Smooth muscle cell (in vitro differentiated cells): ENCODE results near the gene RCBTB1. TPM values are rescaled to one million over a fixed set of nuclear protein-coding genes. Genes with fewer than 3 reads are reported as not detected.
A peak's percentile ranks its signal among the peaks of the same experiment; 100 is the strongest.

Experiments
- DNase-seq: peaks from one replicate; lab custom pipeline; 2025; ENCODE audit not compliant: unreplicated experiment; lab: John Stamatoyannopoulos, UW
- H2AFZ ChIP-seq: fragments of 200-600 bp; sonication (generic); 2 replicates; pipeline ENCODE4 v1.6.0; 2016; ENCODE audit warnings: antibody characterized with exemption, low read depth, mild to moderate bottlenecking
- H3F3A ChIP-seq: fragments of 200-600 bp; sonication (generic); 2 replicates; pipeline ENCODE4 v1.6.0; 2017; ENCODE audit warnings: antibody characterized with exemption, low read depth
- H3K27ac ChIP-seq: fragments of 200-600 bp; sonication (generic); 2 replicates; pipeline ENCODE4 v1.5.1; 2016; ENCODE audit warnings: low read depth, mild to moderate bottlenecking
- H3K27me3 ChIP-seq: fragments of 200-600 bp; sonication (generic); 2 replicates; pipeline ENCODE4 v1.6.1; 2016; ENCODE audit warnings: low read depth, mild to moderate bottlenecking
- H3K36me3 ChIP-seq: fragments of 200-600 bp; sonication (generic); 2 replicates; pipeline ENCODE4 v1.5.1; 2016; ENCODE audit warnings: low read depth
- H3K4me1 ChIP-seq: fragments of 200-600 bp; sonication (generic); 2 replicates; pipeline ENCODE4 v1.5.1; 2016; ENCODE audit warnings: low read depth
- H3K4me2 ChIP-seq: fragments of 200-600 bp; sonication (generic); 2 replicates; pipeline ENCODE4 v1.6.0; 2016; ENCODE audit warnings: mild to moderate bottlenecking
- H3K4me3 ChIP-seq: fragments of 200-600 bp; sonication (generic); 2 replicates; pipeline ENCODE4 v1.5.1; 2016; ENCODE audit warnings: mild to moderate bottlenecking
- H3K79me2 ChIP-seq: fragments of 200-600 bp; sonication (generic); 2 replicates; pipeline ENCODE4 v1.6.0; 2016; ENCODE audit warnings: low read depth, mild to moderate bottlenecking
- H3K9ac ChIP-seq: fragments of 200-600 bp; sonication (generic); 2 replicates; pipeline ENCODE4 v1.6.0; 2016; ENCODE audit warnings: low read depth
- H3K9me3 ChIP-seq: fragments of 200-600 bp; sonication (generic); replicated peaks from 2 replicates; pipeline ENCODE4 v1.5.1; 2016; ENCODE audit warnings: low read depth
- H4K20me1 ChIP-seq: fragments of 200-600 bp; sonication (generic); 2 replicates; pipeline ENCODE4 v1.6.0; 2016; ENCODE audit warnings: low read depth
- WGBS: methylation state at CpG from one replicate; pipeline ENCODE4 v1.1.7; 2016; ENCODE audit warnings: low lambda C conversion rate; 5-methylcytosine and 5-hydroxymethylcytosine counted together
- polyA plus RNA-seq: library from polyadenylated mRNA; unstranded; fragments of >200 nt; fragmentation: Nextera tagmentation; extraction: Ambion mirVana; gene quantifications from 2 replicates; pipeline ENCODE4 v1.2.1, GENCODE V29; 2016
- total RNA-seq: library from RNA; depleted of rRNA; stranded (reverse); fragments of >200 nt; gene quantifications from 2 replicates; pipeline ENCODE4 v1.2.3, GENCODE V29; 2014
- TF ChIP-seq, protein P1 (sequence below): fragments of 200-600 bp; sonication (generic); IDR thresholded peaks from 2 replicates; pipeline ENCODE4 v1.5.1; 2017; ENCODE audit warnings: borderline replicate concordance, mild to moderate bottlenecking, antibody characterized with exemption; ENCODE audit not compliant: insufficient read depth, poor library complexity, severe bottlenecking

The RCBTB1 gene
- 26.8 and 28.5 TPM in 2 replicates for total RNA-seq
- polyA plus RNA-seq: 10.7 and 12.4 TPM in 2 replicates

DNA sequence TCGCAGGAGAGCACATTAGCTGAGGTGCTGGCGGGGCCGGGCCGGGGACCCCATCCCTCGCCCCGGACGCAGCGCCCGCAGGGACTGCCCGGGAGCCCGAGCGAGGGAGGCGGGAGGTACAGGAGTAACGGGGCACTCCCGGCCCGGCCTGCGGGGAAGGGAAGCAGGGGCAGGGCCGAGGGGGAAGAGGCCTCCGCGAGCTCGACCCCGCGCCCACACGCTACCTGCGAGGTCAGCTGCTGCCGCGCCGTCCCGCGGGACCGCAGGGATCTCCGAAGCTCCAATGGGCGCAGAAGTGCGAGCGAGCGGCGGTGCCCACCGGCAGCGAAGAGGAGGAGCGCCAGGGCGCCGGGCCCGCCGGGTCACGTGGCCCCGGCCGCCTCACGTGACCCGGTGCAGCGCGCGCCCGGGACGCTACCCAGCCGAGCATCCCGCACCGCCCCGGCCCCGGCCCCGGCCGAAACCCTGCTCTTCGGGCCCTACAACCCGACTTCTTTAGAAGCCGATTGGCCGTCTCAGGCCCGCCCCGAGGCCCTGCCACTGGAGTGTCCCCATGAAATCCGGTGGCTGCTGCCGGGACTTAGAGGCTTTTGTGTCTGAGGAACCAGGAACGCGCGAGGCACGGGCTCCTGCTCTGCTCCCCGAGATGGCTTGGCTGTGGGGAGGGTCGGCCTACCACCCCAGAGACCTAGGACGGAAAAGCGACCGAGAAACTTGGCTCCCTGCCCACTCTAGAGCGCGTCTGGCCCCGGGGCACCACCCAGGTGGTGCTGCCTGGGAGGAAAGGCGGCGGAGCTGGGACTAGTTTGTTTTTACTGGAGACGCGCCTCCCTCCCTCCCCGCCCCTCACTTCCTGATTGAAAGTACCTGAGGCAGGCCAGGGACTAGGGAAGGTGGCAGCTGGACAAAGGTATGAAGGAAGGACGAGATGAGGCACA, at the start of gene RCBTB1:
Gene RCBTB1 (minus strand): TSS at position 339 of the 938 bp plus-strand sequence. CDS start 18,279 bp downstream, outside the sequence.
- Histone ChIP-seq H3K4me3 (peak within 1 kb of the TSS; percentile 80), H2AFZ (peak within 1 kb of the TSS; percentile 100), H4K20me1 (no peaks in the 10 kb centered on the region), H3K4me2 (peak within 1 kb of the TSS; percentile 100), H3K9ac (peak within 1 kb of the TSS; percentile 79), H3F3A (peaks cover 7% of the 10 kb centered on the region), H3K27ac (peak within 1 kb of the TSS; percentile 86), H3K9me3 (no peaks in the 10 kb centered on the region), H3K27me3 (no peaks in the 10 kb centered on the region), H3K4me1 (peaks cover 15% of the 10 kb centered on the region), H3K36me3 (no peaks in the 10 kb centered on the region), H3K79me2 (peaks cover 5% of the 10 kb centered on the region)
- peak; percentile 64 for DNase-seq
- TF ChIP-seq, protein P1, sequence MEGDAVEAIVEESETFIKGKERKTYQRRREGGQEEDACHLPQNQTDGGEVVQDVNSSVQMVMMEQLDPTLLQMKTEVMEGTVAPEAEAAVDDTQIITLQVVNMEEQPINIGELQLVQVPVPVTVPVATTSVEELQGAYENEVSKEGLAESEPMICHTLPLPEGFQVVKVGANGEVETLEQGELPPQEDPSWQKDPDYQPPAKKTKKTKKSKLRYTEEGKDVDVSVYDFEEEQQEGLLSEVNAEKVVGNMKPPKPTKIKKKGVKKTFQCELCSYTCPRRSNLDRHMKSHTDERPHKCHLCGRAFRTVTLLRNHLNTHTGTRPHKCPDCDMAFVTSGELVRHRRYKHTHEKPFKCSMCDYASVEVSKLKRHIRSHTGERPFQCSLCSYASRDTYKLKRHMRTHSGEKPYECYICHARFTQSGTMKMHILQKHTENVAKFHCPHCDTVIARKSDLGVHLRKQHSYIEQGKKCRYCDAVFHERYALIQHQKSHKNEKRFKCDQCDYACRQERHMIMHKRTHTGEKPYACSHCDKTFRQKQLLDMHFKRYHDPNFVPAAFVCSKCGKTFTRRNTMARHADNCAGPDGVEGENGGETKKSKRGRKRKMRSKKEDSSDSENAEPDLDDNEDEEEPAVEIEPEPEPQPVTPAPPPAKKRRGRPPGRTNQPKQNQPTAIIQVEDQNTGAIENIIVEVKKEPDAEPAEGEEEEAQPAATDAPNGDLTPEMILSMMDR: no peak
- 1% methylated on average over 55 of the region's 87 CpGs for WGBS

DNA sequence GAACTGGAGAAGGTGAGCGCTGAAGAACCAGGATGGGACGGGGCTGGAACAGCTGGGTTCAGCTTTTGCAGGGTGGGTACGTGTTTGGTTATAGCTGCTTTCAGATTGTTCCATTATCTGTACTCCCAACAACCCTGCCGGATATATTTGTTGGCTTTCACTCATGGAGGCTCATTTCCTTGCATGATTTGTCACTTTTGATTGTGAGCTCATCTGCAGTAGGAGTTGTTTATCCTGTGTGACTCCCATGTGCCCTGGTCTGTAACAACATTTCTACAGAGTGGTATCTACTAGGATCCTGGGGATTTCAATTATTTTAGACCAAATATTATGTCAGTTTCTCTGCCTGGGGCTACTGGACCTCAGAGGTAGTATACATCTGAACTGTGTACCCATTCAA, 48.4 kb upstream of the RCBTB1 start:
- Histone ChIP-seq H4K20me1 (no peaks in the 10 kb centered on the region), H3K4me1 (peaks cover 4% of the 10 kb centered on the region), H2AFZ (no peak overlapping the region), H3K4me2 (no peak overlapping the region), H3K27ac (no peak overlapping the region), H3K4me3 (no peak overlapping the region), H3K79me2 (no peaks in the 10 kb centered on the region), H3K36me3 (no peaks in the 10 kb centered on the region), H3F3A (no peaks in the 10 kb centered on the region), H3K27me3 (no peaks in the 10 kb centered on the region), H3K9me3 (no peaks in the 10 kb centered on the region), H3K9ac (no peak overlapping the region)
- DNase-seq: no peak
- TF ChIP-seq, protein P1: no peak
- 81% methylated on average over 4 of the region's 4 CpGs for WGBS

DNA sequence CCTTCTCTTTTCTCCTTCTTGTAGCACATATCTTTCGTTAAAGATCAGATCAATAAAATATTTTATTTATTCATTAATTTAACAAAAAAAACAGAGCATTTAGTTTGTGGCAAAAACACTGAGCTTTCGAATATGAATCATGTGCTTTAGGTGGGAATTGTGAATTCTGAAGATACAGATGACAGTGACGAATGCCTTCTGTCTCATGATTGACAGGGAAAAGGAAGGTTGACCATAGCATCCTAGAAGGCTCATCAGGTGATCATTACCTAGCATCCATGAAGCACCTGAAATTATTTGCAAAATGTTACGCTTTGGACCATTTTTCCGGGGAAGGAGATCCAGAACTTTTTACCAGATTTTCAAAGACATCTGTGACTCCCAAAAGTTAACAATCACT, 46.8 kb upstream of the RCBTB1 start:
- Histone ChIP-seq H3K4me2 (no peak overlapping the region), H3K27ac (no peak overlapping the region), H3F3A (no peaks in the 10 kb centered on the region), H3K27me3 (no peaks in the 10 kb centered on the region), H3K4me1 (peaks cover 9% of the 10 kb centered on the region), H3K9ac (no peak overlapping the region), H3K9me3 (no peaks in the 10 kb centered on the region), H3K36me3 (no peaks in the 10 kb centered on the region), H4K20me1 (no peaks in the 10 kb centered on the region), H2AFZ (no peak overlapping the region), H3K79me2 (no peaks in the 10 kb centered on the region), H3K4me3 (no peak overlapping the region)
- TF ChIP-seq, protein P1: no peak
- 94% methylated on average over 5 of the region's 5 CpGs for WGBS
- DNase-seq: no peak

DNA sequence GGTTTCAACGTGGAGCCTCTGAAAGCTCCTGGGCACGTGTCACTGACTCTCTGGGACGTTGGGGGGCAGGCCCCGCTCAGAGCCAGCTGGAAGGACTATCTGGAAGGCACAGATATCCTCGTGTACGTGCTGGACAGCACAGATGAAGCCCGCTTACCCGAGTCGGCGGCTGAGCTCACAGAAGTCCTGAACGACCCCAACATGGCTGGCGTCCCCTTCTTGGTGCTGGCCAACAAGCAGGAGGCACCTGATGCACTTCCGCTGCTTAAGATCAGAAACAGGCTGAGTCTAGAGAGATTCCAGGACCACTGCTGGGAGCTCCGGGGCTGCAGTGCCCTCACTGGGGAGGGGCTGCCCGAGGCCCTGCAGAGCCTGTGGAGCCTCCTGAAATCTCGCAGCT, 45.2 kb upstream of the RCBTB1 start:
- TF ChIP-seq, protein P1: no peak
- no peaks in the 10 kb centered on the region for H3K9me3 ChIP-seq
- H3F3A ChIP-seq: no peaks in the 10 kb centered on the region
- 92% methylated on average over 16 of the region's 16 CpGs for WGBS
- H3K27me3 ChIP-seq: no peaks in the 10 kb centered on the region
- H3K27ac ChIP-seq: no peak overlapping the region
- H2AFZ ChIP-seq: no peak overlapping the region
- no peak overlapping the region for H3K9ac ChIP-seq
- no peak overlapping the region for H3K4me3 ChIP-seq
- no peaks in the 10 kb centered on the region for H3K79me2 ChIP-seq
- no peaks in the 10 kb centered on the region for H3K36me3 ChIP-seq
- peaks cover 7% of the 10 kb centered on the region for H3K4me1 ChIP-seq
- no peak for DNase-seq
- H3K4me2 ChIP-seq: no peak overlapping the region
- H4K20me1 ChIP-seq: no peaks in the 10 kb centered on the region
